ENCODE results near the gene TXNRD1.

The TXNRD1 gene

GRCh38 chr12:104187446-104188155 is 28.0 kb upstream of the TXNRD1 start:
- no peak overlapping the region for H3K4me2 ChIP-seq (ENCODE audit: low read length)
- 0 out of 2 replicates have a peak, but pooled peaks cover 3% of the 10 kb centered on the region for H3K9me3 ChIP-seq (ENCODE audit: control insufficient read depth, insufficient read depth, low read length)
- TF ChIP-seq CTCF (IDR thresholded peaks at IDR 0.05; ENCODE audit: low read depth, low read length, poor library complexity, severe bottlenecking) (no peak), EZH2phosphoT487 (IDR thresholded peaks at IDR 0.05; ENCODE audit: borderline replicate concordance, low read length) (no peak)
- H3K27ac ChIP-seq (ENCODE audit: low read depth, low read length), result no peak overlapping the region
- H4K20me1 ChIP-seq (ENCODE audit: control insufficient read depth, insufficient read depth, low read depth, low read length), result no peaks in the 10 kb centered on the region
- H3K79me2 ChIP-seq (ENCODE audit: control insufficient read depth, low read length), result no peaks in the 10 kb centered on the region
- no peaks in the 10 kb centered on the region for H3K36me3 ChIP-seq (ENCODE audit: control insufficient read depth, low read length)
- H3K4me3 ChIP-seq (ENCODE audit: low read length), result no peak overlapping the region
- no peaks in the 10 kb centered on the region for H3F3A ChIP-seq (ENCODE audit: control insufficient read depth, insufficient read depth)
- no peaks in the 10 kb centered on the region for H3K4me1 ChIP-seq (ENCODE audit: control insufficient read depth, low read length)
- no peaks in the 10 kb centered on the region for H3K9me2 ChIP-seq (replicated peaks; ENCODE audit: control insufficient read depth, low read length)
- no peaks in the 10 kb centered on the region for H3K27me3 ChIP-seq (ENCODE audit: control insufficient read depth, low read length)

- Histone ChIP-seq H3K79me2 (ENCODE audit: control insufficient read depth, low read length) (no peaks in the 10 kb centered on the region), H3K4me1 (ENCODE audit: control insufficient read depth, low read length) (no peaks in the 10 kb centered on the region), H4K20me1 (ENCODE audit: control insufficient read depth, insufficient read depth, low read depth, low read length) (no peaks in the 10 kb centered on the region), H3K9me2 (replicated peaks; ENCODE audit: control insufficient read depth, low read length) (no peaks in the 10 kb centered on the region), H3K4me2 (ENCODE audit: low read length) (no peak overlapping the region), H3K27me3 (ENCODE audit: control insufficient read depth, low read length) (no peaks in the 10 kb centered on the region), H3K36me3 (ENCODE audit: control insufficient read depth, low read length) (no peaks in the 10 kb centered on the region), H3K9me3 (ENCODE audit: control insufficient read depth, insufficient read depth, low read length) (0 out of 2 replicates have a peak, but pooled peaks cover 3% of the 10 kb centered on the region), H3K4me3 (ENCODE audit: low read length) (no peak overlapping the region), H3K27ac (ENCODE audit: low read depth, low read length) (no peak overlapping the region), H3F3A (ENCODE audit: control insufficient read depth, insufficient read depth) (no peaks in the 10 kb centered on the region)
- no peak for TF ChIP-seq CTCF (IDR thresholded peaks at IDR 0.05; ENCODE audit: low read depth, low read length, poor library complexity, severe bottlenecking)
- TF ChIP-seq EZH2phosphoT487 (IDR thresholded peaks at IDR 0.05; ENCODE audit: borderline replicate concordance, low read length), result no peak
Observed at GRCh38 chr12:104188534-104188933, 27.0 kb upstream of the TXNRD1 start.

GRCh38 chr12:104189915-104190555 is 25.5 kb upstream of the TXNRD1 start:
- no peaks in the 10 kb centered on the region for H3K9me3 ChIP-seq (ENCODE audit: control insufficient read depth, insufficient read depth, low read length)
- no peaks in the 10 kb centered on the region for H3K36me3 ChIP-seq (ENCODE audit: control insufficient read depth, low read length)
- no peaks in the 10 kb centered on the region for H3K9me2 ChIP-seq (replicated peaks; ENCODE audit: control insufficient read depth, low read length)
- H3K79me2 ChIP-seq (ENCODE audit: control insufficient read depth, low read length), result no peaks in the 10 kb centered on the region
- H3F3A ChIP-seq (ENCODE audit: control insufficient read depth, insufficient read depth), result no peaks in the 10 kb centered on the region
- H3K27ac ChIP-seq (ENCODE audit: low read depth, low read length), result no peak overlapping the region
- H4K20me1 ChIP-seq (ENCODE audit: control insufficient read depth, insufficient read depth, low read depth, low read length), result no peaks in the 10 kb centered on the region
- H3K4me3 ChIP-seq (ENCODE audit: low read length), result no peak overlapping the region
- no peak overlapping the region for H3K4me2 ChIP-seq (ENCODE audit: low read length)
- no peak for TF ChIP-seq CTCF (IDR thresholded peaks at IDR 0.05; ENCODE audit: low read depth, low read length, poor library complexity, severe bottlenecking)
- no peak for TF ChIP-seq EZH2phosphoT487 (IDR thresholded peaks at IDR 0.05; ENCODE audit: borderline replicate concordance, low read length)
- H3K27me3 ChIP-seq (ENCODE audit: control insufficient read depth, low read length), result no peaks in the 10 kb centered on the region
- no peaks in the 10 kb centered on the region for H3K4me1 ChIP-seq (ENCODE audit: control insufficient read depth, low read length)

All from DOHH2 (cell line).